Bronchial epithelial cell (primary cell): ENCODE measurements around the gene HDHD5. TPM values are rescaled to one million over a fixed set of nuclear protein-coding genes. Genes with fewer than 3 reads are reported as not detected.

Source experiments
- DNase-seq: peaks from one replicate; pipeline ENCODE4 v3.0.0-alpha.2; 2010; ENCODE audit warnings: low read depth
- FAIRE-seq: peaks from 2 replicates; lab custom pipeline; 2011; peaks lifted over from hg19 to GRCh38; lab: Jason Lieb, UNC
- H3K27me3 ChIP-seq: 2 replicates; pipeline ENCODE4 v1.5.1; 2011; ENCODE audit warnings: low read length; ENCODE audit not compliant: control insufficient read depth, insufficient read depth
- H3K36me3 ChIP-seq: 2 replicates; pipeline ENCODE4 v1.5.1; 2011; ENCODE audit warnings: low read length; ENCODE audit not compliant: control insufficient read depth, insufficient read depth
- H3K4me3 ChIP-seq: 2 replicates; pipeline ENCODE4 v1.5.1; 2011; ENCODE audit warnings: mild to moderate bottlenecking, low read depth, low read length, control low read depth
- CTCF ChIP-seq: IDR thresholded peaks from 2 replicates; pipeline ENCODE4 v1.5.1; 2011; ENCODE audit warnings: mild to moderate bottlenecking, moderate library complexity, low read length, control low read depth, inconsistent platforms; ENCODE audit not compliant: insufficient read depth, severe bottlenecking
- total RNA-seq: library from RNA; depleted of rRNA; stranded (reverse); fragments of >200 nt; gene quantifications from 2 replicates; pipeline ENCODE4 v1.2.1, GENCODE V29; 2014

Gene HDHD5
- total RNA-seq, 1 donor from 2014 or later: 50.5 TPM

GRCh38 chr22:17101475-17102296, 57.4 kb downstream of the HDHD5 start:
- FAIRE-seq (peak; percentile 96), DNase-seq (no peak)
- Histone ChIP-seq H3K36me3 (peaks cover 30% of the 10 kb centered on the region), H3K27me3 (no peaks in the 10 kb centered on the region), H3K4me3 (no peak overlapping the region)
- TF ChIP-seq CTCF: no peak

- peaks cover 27% of the 10 kb centered on the region for H3K36me3 ChIP-seq
- H3K4me3 ChIP-seq: no peak overlapping the region
- no peak for DNase-seq
- no peak for FAIRE-seq
- no peaks in the 10 kb centered on the region for H3K27me3 ChIP-seq
- no peak for TF ChIP-seq CTCF
These were observed 58.5 kb downstream of the HDHD5 start for GRCh38 chr22:17100621-17101020.

- no peak for TF ChIP-seq CTCF
- no peak for DNase-seq
- Histone ChIP-seq H3K36me3 (peaks cover 25% of the 10 kb centered on the region), H3K27me3 (no peaks in the 10 kb centered on the region), H3K4me3 (no peak overlapping the region)
- FAIRE-seq: no peak
These were observed 60.7 kb downstream of the HDHD5 start for GRCh38 chr22:17098379-17098819.

GRCh38 chr22:17097701-17098100, 61.4 kb downstream of the HDHD5 start:
- no peak for FAIRE-seq

GRCh38 chr22:17097062-17097461, 62.0 kb downstream of the HDHD5 start:
- Histone ChIP-seq H3K4me3 (no peak overlapping the region), H3K27me3 (no peaks in the 10 kb centered on the region), H3K36me3 (peaks cover 23% of the 10 kb centered on the region)
- DNase-seq (no peak), FAIRE-seq (no peak)
- no peak for TF ChIP-seq CTCF

More at GRCh38 chr22:17097701-17098100, 61.4 kb downstream of the HDHD5 start:
- Histone ChIP-seq H3K4me3 (no peak overlapping the region), H3K36me3 (peaks cover 25% of the 10 kb centered on the region), H3K27me3 (no peaks in the 10 kb centered on the region)
- no peak for DNase-seq
- TF ChIP-seq CTCF: no peak
